Measurements from ENCODE around the gene C3. TPM values are rescaled to one million over a fixed set of nuclear protein-coding genes. Genes with fewer than 3 reads are reported as not detected.

C3 gene
- total RNA-seq, 4 donors from 2014 or later = 126 to 631 (median 350) TPM

GRCh38 chr19:6734096-6734696 lies 13.7 kb upstream of the C3 start:
- TF ChIP-seq POLR2A (IDR thresholded peaks at IDR 0.05) (no peak), CTCF (IDR thresholded peaks at IDR 0.05) (no peak)
- no peak overlapping the region for H3K4me3 ChIP-seq (replicated peaks in 1 of 3)
- H3K4me1 ChIP-seq = peaks cover 23 to 27% of the 10 kb centered on the region in 2 donors
- no peak for DNase-seq
- intact Hi-C loops (cut with DNase I) = loop anchor here (10.0 kb wide), 1 partner anchor 131 kb away; no protein-coding TSS in a partner anchor
- H3K9me3 ChIP-seq = no peaks in the 10 kb centered on the region
- WGBS, 2 donors = 78 to 91% methylated on average over 20 of the region's 20 CpGs
- no peaks in the 10 kb centered on the region for H3K27me3 ChIP-seq
- no peak overlapping the region for H3K27ac ChIP-seq
- H3K36me3 ChIP-seq = peaks cover 13 to 24% of the 10 kb centered on the region in 2 donors

GRCh38 chr19:6733338-6734095 lies 13.1 kb upstream of the C3 start:
- TF ChIP-seq POLR2A (IDR thresholded peaks at IDR 0.05) (no peak), CTCF (IDR thresholded peaks at IDR 0.05) (peak in 1 of 6 experiments; percentile 13)
- no peak overlapping the region for H3K27ac ChIP-seq
- no peak overlapping the region for H3K4me3 ChIP-seq (replicated peaks in 1 of 3)
- H3K9me3 ChIP-seq = no peaks in the 10 kb centered on the region
- H3K27me3 ChIP-seq = no peaks in the 10 kb centered on the region
- DNase-seq = no peak
- WGBS, 2 donors = 92 to 94% methylated on average over 27 to 28 of the region's 29 CpGs
- intact Hi-C loops (cut with DNase I) = loop anchor here (10.0 kb wide), 1 partner anchor 131 kb away; no protein-coding TSS in a partner anchor
- peaks cover 13 to 24% of the 10 kb centered on the region in 2 donors for H3K36me3 ChIP-seq
- H3K4me1 ChIP-seq = peaks cover 16 to 20% of the 10 kb centered on the region in 2 donors

GRCh38 chr19:6732803-6733337 lies 12.4 kb upstream of the C3 start:
- 93 to 95% methylated on average over 21 of the region's 21 CpGs for WGBS, 2 donors
- H3K4me1 ChIP-seq = peaks cover 9 to 14% of the 10 kb centered on the region in 2 donors
- no peak for DNase-seq
- peaks cover 13 to 24% of the 10 kb centered on the region in 2 donors for H3K36me3 ChIP-seq
- intact Hi-C loops (cut with DNase I) = loop anchor here (10.0 kb wide), 1 partner anchor 132 kb away; no protein-coding TSS in a partner anchor
- H3K27ac ChIP-seq = no peak overlapping the region
- no peaks in the 10 kb centered on the region for H3K27me3 ChIP-seq
- H3K4me3 ChIP-seq (replicated peaks in 1 of 3) = no peak overlapping the region
- no peaks in the 10 kb centered on the region for H3K9me3 ChIP-seq
- no peak for TF ChIP-seq CTCF (IDR thresholded peaks at IDR 0.05)

GRCh38 chr19:6731822-6732221 lies 11.4 kb upstream of the C3 start:
- WGBS, 2 donors = 90 to 93% methylated on average over 12 to 22 of the region's 22 CpGs
- Histone ChIP-seq H3K27ac (no peak overlapping the region), H3K36me3 (peaks cover 13 to 24% of the 10 kb centered on the region in 2 donors), H3K27me3 (no peaks in the 10 kb centered on the region), H3K9me3 (no peaks in the 10 kb centered on the region), H3K4me1 (peaks cover 9 to 13% of the 10 kb centered on the region in 2 donors), H3K4me3 (replicated peaks in 1 of 3) (no peak overlapping the region)
- intact Hi-C loops (cut with DNase I) = loop anchor here (10.0 kb wide), 1 partner anchor 133 kb away; no protein-coding TSS in a partner anchor
- TF ChIP-seq POLR2A (IDR thresholded peaks at IDR 0.05) (no peak), CTCF (IDR thresholded peaks at IDR 0.05) (no peak)
- no peak for DNase-seq

All from thyroid gland (tissue), 4 donors.